C4-2B (cell line): ENCODE measurements around the gene INIP.

ENCODE experiments used
- ZFX ChIP-seq: fragments of 450-650 bp; IDR thresholded peaks from 2 replicates; pipeline ENCODE4 v1.6.1; 2017
- TF ChIP-seq, protein P1 (sequence below): fragments of 450-650 bp; conservative IDR thresholded peaks from 2 replicates; pipeline ENCODE4 v1.5.1; 2017; ENCODE audit warnings: mild to moderate bottlenecking

GRCh38 chr9:112755675-112756074 is 37.8 kb upstream of the INIP start:
- TF ChIP-seq, protein P1, sequence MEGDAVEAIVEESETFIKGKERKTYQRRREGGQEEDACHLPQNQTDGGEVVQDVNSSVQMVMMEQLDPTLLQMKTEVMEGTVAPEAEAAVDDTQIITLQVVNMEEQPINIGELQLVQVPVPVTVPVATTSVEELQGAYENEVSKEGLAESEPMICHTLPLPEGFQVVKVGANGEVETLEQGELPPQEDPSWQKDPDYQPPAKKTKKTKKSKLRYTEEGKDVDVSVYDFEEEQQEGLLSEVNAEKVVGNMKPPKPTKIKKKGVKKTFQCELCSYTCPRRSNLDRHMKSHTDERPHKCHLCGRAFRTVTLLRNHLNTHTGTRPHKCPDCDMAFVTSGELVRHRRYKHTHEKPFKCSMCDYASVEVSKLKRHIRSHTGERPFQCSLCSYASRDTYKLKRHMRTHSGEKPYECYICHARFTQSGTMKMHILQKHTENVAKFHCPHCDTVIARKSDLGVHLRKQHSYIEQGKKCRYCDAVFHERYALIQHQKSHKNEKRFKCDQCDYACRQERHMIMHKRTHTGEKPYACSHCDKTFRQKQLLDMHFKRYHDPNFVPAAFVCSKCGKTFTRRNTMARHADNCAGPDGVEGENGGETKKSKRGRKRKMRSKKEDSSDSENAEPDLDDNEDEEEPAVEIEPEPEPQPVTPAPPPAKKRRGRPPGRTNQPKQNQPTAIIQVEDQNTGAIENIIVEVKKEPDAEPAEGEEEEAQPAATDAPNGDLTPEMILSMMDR = no peak
- no peak for TF ChIP-seq ZFX
